Heart left ventricle (tissue), 13 donors: ENCODE measurements around the gene MAP1B.
"Not testable (repeated sequence)": the region's sequence is repeated elsewhere in the genome, so short reads cannot be mapped to it uniquely, and the experiment has no call there.

Source experiments
- CTCF ChIP-seq, 12 donors: fragments of 200-600 bp; sonication (generic) in 4 of 12; IDR thresholded peaks; one replicate each; pipeline versions ENCODE4 v1.5.0 to v1.8.0; 2018 to 2022; ENCODE audit warnings: antibody characterized with exemption in 12 of 12, mild to moderate bottlenecking in 5 of 12
- POLR2A ChIP-seq, 2 donors: fragments of 450-650 bp; IDR thresholded peaks; one replicate each; pipeline ENCODE4 v1.6.1; 2017; ENCODE audit warnings: antibody characterized with exemption in 2 of 2, mild to moderate bottlenecking in 2 of 2, moderate library complexity in 2 of 2
- donor health status: ischemic (EF 13 %, LVEDD 7.1; RV severe dilation, severe dysfunction).
- donor health status: DM: no; HTN: yes; CAD: no.
- donor health status: DM: no; HTN: no; CAD: no.
- donor health status: ischemic (EF 25% LVEDD 6.9; RV normal size, moderate dysfunction).
- donor health status: ischemic (EF 25% LVEDD 5.7; RV mildly dilated, moderate dysfunction).
- donor health status: ischemic (EF 35%, LVEDD 5.7; RV mildly dilated, moderate dysfunction).
- donor health status: nonischemic (EF 11% LVEDD 7.7; RV severe dilation, severe dysfunction).
- donor health status: DM: yes; HTN: yes; CAD: no.
- donor health status: PGD.
- donor health status: ischemic (EF 29% LVEDD 5.4; RV normal size, mild dysfunction).
- donor health status: nonischemic (EF 23%, LVEDD 6.1; RV moderate dilation, normal function).

- not testable (repeated sequence) for TF ChIP-seq CTCF, POLR2A (IDR thresholded peaks at IDR 0.05)
Observed at GRCh38 chr5:72171181-72171580, 63.9 kb downstream of the MAP1B start.
